HG02798 (cell line): ENCODE results near the gene VN1R5.

Source experiments
- ATAC-seq: cut with Tn5 transposase; IDR thresholded peaks from one replicate; pipeline ENCODE4 v1.9.1; 2021; ENCODE audit warnings: mild to moderate bottlenecking; ENCODE audit not compliant: unreplicated experiment, poor library complexity

The VN1R5 gene

DNA sequence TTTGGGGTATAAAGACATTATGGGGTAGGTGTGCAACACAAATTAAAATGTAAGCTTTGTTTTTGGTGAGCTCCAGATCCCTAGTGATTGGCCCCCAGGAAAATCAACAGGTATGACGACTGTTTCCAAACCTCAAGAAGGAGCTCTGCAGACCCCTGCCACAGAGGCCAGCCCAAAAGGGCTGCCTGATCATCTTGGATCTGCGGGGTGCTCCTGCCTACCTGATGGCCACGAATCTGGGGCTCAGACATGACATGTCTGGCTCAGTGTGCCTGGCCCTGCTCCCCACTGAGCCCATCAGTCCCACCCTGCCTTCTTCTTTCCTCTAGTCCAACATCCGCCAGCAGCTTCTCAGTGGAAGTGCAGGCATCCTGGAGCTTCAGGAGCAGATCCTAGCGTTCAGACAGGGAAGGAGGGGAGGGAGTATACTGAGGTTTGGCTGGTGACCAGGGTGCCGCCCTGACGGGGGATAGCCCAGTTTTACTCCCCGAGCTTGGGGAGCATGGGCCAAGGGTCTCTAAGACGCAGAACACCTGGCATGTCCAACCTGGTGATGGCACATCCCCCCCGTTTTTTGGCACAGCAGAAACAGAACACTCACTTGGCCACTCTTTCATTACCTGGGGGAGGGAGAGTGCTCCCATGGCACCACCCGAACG, 44.0 kb downstream of the VN1R5 start:
- no peak for ATAC-seq

DNA sequence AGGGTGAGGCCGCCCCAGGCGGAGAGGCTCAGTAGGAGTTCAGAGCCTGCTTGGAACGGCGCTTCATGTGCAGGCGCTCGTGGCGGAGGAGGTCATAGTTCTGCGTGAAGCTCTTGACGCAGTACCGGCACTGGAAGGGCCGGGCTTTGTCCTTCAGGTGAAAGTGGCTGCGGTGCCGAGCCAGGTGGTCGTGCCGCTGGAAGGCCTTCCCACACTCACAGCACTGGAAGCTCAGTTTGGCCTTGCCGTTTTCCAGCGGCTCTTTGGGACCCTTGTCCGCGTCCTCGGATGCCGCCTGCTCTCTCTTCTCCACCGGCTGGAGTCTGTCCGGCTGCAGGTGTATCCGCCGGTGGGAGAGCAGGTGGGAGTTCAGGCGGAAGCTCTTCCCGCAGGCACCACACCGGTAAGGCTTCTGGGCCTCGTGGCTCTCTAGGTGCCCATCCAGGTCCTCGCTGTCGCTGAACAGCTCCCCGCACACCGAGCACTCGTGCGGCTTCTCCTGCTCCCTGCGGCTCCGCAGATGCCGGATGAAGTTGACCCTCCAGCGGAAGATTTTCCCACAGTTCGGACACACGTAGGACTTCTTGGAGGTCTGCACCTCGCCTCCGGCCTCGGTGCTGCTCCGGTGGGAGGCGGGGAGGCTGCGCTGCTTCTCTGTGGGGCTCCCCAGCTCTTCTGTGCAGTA, 44.8 kb downstream of the VN1R5 start:
- no peak for ATAC-seq

DNA sequence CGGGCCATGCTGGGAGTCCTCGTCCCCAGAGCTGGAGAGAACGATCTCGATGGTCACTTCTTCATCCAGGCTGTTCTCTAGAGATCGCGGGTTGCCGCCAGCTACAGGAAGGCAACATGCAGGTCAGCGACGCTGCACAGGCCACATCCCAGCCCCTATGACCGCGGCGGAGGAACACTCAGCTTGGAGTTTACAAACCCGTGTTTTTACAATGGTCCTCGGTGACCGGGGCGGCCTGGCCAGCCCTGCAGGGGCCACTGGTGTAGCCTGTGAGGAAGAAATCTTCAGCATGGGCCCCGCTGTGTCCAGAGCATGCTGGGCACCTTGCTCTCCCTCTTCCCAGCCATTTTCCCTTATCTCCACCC, 45.3 kb downstream of the VN1R5 start:
- no peak for ATAC-seq

DNA sequence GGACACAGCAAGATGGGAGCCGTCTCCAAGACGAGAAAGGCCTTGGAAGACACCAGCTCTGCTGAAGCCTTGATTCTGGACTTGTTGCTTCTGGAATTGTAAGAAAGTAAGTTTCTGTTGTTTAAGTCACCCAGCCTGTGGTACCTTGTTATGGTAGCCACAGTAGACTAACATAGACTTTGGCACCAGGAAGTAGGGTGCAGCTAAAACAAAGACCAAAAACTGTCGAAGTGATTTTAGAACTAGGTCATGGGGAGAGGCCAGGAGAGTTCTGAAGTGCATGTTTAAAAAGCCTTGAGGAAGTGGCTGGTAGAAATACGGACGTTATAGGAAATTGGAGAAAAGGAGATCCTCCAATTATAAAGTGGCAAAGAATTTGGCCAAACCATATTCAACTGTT, 47.3 kb downstream of the VN1R5 start:
- ATAC-seq: no peak

DNA sequence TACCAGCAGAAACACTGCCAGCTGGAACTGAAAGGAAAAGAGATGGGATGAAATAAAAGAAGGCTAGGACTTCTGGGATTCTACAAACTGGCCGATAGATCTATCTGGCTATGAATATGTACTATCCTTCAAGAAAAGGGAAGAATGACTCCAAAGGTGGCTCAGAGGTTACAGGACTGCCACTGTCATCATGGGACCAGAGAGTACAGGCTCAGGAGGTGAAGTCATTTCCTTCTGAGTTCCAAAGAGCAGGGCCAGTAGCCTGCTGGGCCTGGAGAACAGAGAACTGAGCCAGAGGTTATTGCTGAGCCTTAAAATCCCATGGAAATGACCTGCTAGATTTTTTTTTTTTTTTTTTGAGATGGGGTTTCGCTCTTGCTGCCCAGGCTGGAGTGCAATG, 48.2 kb downstream of the VN1R5 start:
- no peak for ATAC-seq
